Right lobe of liver (tissue), 4 donors: Measurements from ENCODE around the gene WDHD1.

ENCODE experiments used
- CTCF ChIP-seq, 4 donors: fragments of 200-600 bp in 3 of 4; fragments of 450-650 bp in 1 of 4; IDR thresholded peaks; one replicate each; pipeline versions ENCODE4 v1.5.1 to v1.8.0; 2016 to 2022; ENCODE audit warnings: antibody characterized with exemption in 4 of 4, mild to moderate bottlenecking in 2 of 4
- POLR2A ChIP-seq: fragments of 450-650 bp; IDR thresholded peaks from one replicate; pipeline ENCODE4 v1.6.1; 2017; ENCODE audit warnings: antibody characterized with exemption, mild to moderate bottlenecking
- donor health status: DM: no; HTN: no; CAD: no.
- donor health status: DM: no; HTN: no; CAD: no.
- donor health status: DM: no; HTN: yes; CAD: no.

DNA sequence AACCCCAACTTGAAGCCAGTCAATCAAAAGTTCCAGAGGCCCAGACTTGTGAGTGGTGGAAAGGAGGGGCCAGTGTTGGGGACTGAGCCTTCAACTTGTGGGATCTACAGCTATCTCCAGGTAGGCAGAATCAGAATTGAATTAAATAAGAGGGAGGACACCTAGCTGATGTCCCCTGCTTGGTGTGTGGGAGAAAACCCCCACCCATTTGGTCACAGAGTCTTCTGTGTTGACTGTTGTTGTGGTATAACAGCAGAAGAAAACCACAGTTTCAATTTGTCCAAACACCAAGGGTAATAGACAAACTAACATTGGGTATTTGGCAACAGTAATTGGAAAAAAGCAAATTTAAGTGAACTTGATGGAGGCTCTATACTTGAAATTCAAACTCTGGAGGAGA is 120.8 kb downstream of the WDHD1 start:
- TF ChIP-seq POLR2A: no peak
- TF ChIP-seq CTCF (IDR thresholded peaks at IDR 0.05): no peak
